HEK293 (cell line): ENCODE results near the gene ZYX.

Experiments
- CTCF ChIA-PET: fragments of 350-600 bp; formaldehyde crosslinking; extraction: SDS; loops from one replicate; lab custom pipeline; 2021; ENCODE audit warnings: antibody characterized with exemption; lab: Yijun Ruan, JAX
- POLR2A ChIA-PET: fragments of 300-600 bp; formaldehyde crosslinking; extraction: SDS; loops from one replicate; lab custom pipeline; 2020; ENCODE audit warnings: antibody characterized with exemption, inconsistent platforms; lab: Yijun Ruan, JAX
- H3K27ac ChIP-seq: fragments of 200-500 bp; sonication (Bioruptor generic); 2 replicates; pipeline ENCODE4 v1.5.1; 2014; ENCODE audit warnings: low read depth, low read length, control low read depth, inconsistent platforms; ENCODE audit errors: extremely low read depth
- H3K36me3 ChIP-seq, 2 experiments: fragments of 200-500 bp in 1 of 2; sonication (Bioruptor generic) in 1 of 2; 1 replicate in 1 of 2; 2 replicates in 1 of 2; pipeline ENCODE4 v1.5.1; 2014 to 2017; ENCODE audit warnings: inconsistent platforms in 2 of 2, low read length in 2 of 2; ENCODE audit not compliant: control insufficient read depth in 2 of 2, insufficient read depth in 1 of 2
- H3K4me1 ChIP-seq: fragments of 200-500 bp; sonication (Bioruptor generic); 2 replicates; pipeline ENCODE4 v1.5.1; 2014; ENCODE audit warnings: mild to moderate bottlenecking, low read length, inconsistent platforms; ENCODE audit not compliant: control insufficient read depth, insufficient read depth
- H3K4me3 ChIP-seq: 2 replicates; pipeline ENCODE4 v1.5.1; 2011; ENCODE audit warnings: low read depth, mild to moderate bottlenecking, control low read depth, low read length, moderate library complexity
- H3K9me3 ChIP-seq: fragments of 200-500 bp; sonication (Bioruptor generic); 2 replicates; pipeline ENCODE4 v1.5.1; 2014; ENCODE audit warnings: low read depth, low read length, inconsistent platforms; ENCODE audit not compliant: control insufficient read depth, insufficient read depth
- GLIS1 ChIP-seq: fragments of 450-650 bp; formaldehyde crosslinking; IDR thresholded peaks from 2 replicates; pipeline ENCODE4 v1.5.1; 2016; ENCODE audit warnings: missing biosample characterization, missing genetic modification characterization
- KLF7 ChIP-seq: fragments of 450-650 bp; formaldehyde crosslinking; IDR thresholded peaks from 2 replicates; pipeline ENCODE4 v1.5.1; 2016; ENCODE audit warnings: missing biosample characterization, missing genetic modification characterization, borderline replicate concordance
- KLF8 ChIP-seq: fragments of 450-650 bp; formaldehyde crosslinking; IDR thresholded peaks from 2 replicates; pipeline ENCODE4 v1.5.1; 2016; ENCODE audit warnings: missing biosample characterization, missing genetic modification characterization
- ZBTB21 ChIP-seq: fragments of 450-650 bp; formaldehyde crosslinking; IDR thresholded peaks from 2 replicates; pipeline ENCODE4 v1.5.1; 2017; ENCODE audit warnings: missing biosample characterization, missing genetic modification characterization
- ZNF112 ChIP-seq: fragments of 450-650 bp; formaldehyde crosslinking; IDR thresholded peaks from 2 replicates; pipeline ENCODE4 v1.5.0; 2017; ENCODE audit warnings: missing biosample characterization, missing genetic modification characterization
- ZNF311 ChIP-seq: fragments of 450-650 bp; formaldehyde crosslinking; IDR thresholded peaks from 2 replicates; pipeline ENCODE4 v1.5.1; 2017; ENCODE audit warnings: missing biosample characterization, missing genetic modification characterization, borderline replicate concordance
- ZNF341 ChIP-seq: fragments of 450-650 bp; formaldehyde crosslinking; IDR thresholded peaks from 2 replicates; pipeline ENCODE4; 2016; ENCODE audit warnings: low read depth, missing biosample characterization, missing genetic modification characterization
- ZNF354C ChIP-seq: fragments of 450-650 bp; formaldehyde crosslinking; IDR thresholded peaks from 2 replicates; pipeline ENCODE4 v1.5.1; 2016; ENCODE audit warnings: missing biosample characterization, missing genetic modification characterization, low read depth, borderline replicate concordance
- ZNF416 ChIP-seq: fragments of 450-650 bp; formaldehyde crosslinking; IDR thresholded peaks from 2 replicates; pipeline ENCODE4 v1.5.1; 2016; ENCODE audit warnings: missing biosample characterization, missing genetic modification characterization
- ZNF501 ChIP-seq: fragments of 450-650 bp; formaldehyde crosslinking; IDR thresholded peaks from 2 replicates; pipeline ENCODE4 v1.5.1; 2016; ENCODE audit warnings: missing biosample characterization, missing genetic modification characterization
- ZNF521 ChIP-seq: fragments of 450-650 bp; formaldehyde crosslinking; IDR thresholded peaks from 2 replicates; pipeline ENCODE4 v1.5.1; 2017; ENCODE audit warnings: missing biosample characterization, mild to moderate bottlenecking, missing genetic modification characterization
- TF ChIP-seq, protein P1 (sequence below): fragments of 450-650 bp; formaldehyde crosslinking; IDR thresholded peaks from 2 replicates; pipeline ENCODE4 v1.5.1; 2016; ENCODE audit warnings: missing biosample characterization, missing genetic modification characterization
- TF ChIP-seq, protein P2 (sequence below): fragments of 450-650 bp; formaldehyde crosslinking; IDR thresholded peaks from 2 replicates; pipeline ENCODE4 v1.5.1; 2016; ENCODE audit warnings: missing biosample characterization, missing genetic modification characterization
- TF ChIP-seq, protein P3 (sequence below): fragments of 450-650 bp; formaldehyde crosslinking; IDR thresholded peaks from 2 replicates; pipeline ENCODE4 v1.5.1; 2017; ENCODE audit warnings: missing biosample characterization, missing genetic modification characterization
- TF ChIP-seq, protein P4 (sequence below): fragments of 450-650 bp; formaldehyde crosslinking; IDR thresholded peaks from 2 replicates; pipeline ENCODE4 v1.5.1; 2016; ENCODE audit warnings: missing biosample characterization, missing genetic modification characterization, borderline replicate concordance
- TF ChIP-seq, protein P5 (sequence below): fragments of 450-650 bp; formaldehyde crosslinking; IDR thresholded peaks from 2 replicates; pipeline ENCODE4; 2016; ENCODE audit warnings: missing biosample characterization, missing genetic modification characterization
- TF ChIP-seq, protein P6 (sequence below): fragments of 450-650 bp; formaldehyde crosslinking; IDR thresholded peaks from 2 replicates; pipeline ENCODE4 v1.5.1; 2016; ENCODE audit warnings: missing biosample characterization, missing genetic modification characterization

The ZYX gene

DNA sequence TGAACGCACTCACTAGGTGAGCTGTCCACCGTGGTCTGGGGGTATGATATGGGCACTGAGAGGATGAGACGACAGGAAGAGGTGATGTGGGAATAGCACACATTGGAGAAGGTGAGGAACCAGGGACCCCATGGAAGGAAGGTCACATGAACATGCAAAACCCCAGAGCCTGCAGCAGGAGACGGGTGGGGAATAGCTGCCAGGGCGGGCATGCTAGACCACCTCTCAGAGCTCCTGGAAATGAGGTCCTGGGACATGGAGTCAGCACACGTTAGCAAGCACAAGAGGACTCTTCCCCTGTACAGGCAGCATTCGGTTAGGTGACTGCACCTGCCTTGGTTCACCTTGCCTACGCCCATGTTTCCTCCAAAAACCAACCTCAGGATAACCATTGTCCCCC is 26.8 kb upstream of the ZYX start:
- CTCF ChIA-PET, result interaction anchor here (0.7 to 1.0 kb wide), 2 partner anchors 10 to 53 kb away, joined by 3 read pairs; no protein-coding TSS in a partner anchor
- POLR2A ChIA-PET, result interaction anchor here (0.5 kb wide), 1 partner anchor 10 kb away, joined by 6 read pairs; no protein-coding TSS in a partner anchor
- no peaks in the 10 kb centered on the region for H3K9me3 ChIP-seq
- H3K4me3 ChIP-seq, result no peak overlapping the region
- H3K27ac ChIP-seq, result no peak overlapping the region
- H3K36me3 ChIP-seq, result peaks cover 0 to 32% of the 10 kb centered on the region in 2 experiments; a peak in 1 of 3 replicates
- no peaks in the 10 kb centered on the region for H3K4me1 ChIP-seq
- TF ChIP-seq ZNF112, result no peak
- TF ChIP-seq ZNF416 (tag by site-specific recombination), result no peak
- no peak for TF ChIP-seq ZNF311 (tag by site-specific recombination)
- TF ChIP-seq, protein P1, sequence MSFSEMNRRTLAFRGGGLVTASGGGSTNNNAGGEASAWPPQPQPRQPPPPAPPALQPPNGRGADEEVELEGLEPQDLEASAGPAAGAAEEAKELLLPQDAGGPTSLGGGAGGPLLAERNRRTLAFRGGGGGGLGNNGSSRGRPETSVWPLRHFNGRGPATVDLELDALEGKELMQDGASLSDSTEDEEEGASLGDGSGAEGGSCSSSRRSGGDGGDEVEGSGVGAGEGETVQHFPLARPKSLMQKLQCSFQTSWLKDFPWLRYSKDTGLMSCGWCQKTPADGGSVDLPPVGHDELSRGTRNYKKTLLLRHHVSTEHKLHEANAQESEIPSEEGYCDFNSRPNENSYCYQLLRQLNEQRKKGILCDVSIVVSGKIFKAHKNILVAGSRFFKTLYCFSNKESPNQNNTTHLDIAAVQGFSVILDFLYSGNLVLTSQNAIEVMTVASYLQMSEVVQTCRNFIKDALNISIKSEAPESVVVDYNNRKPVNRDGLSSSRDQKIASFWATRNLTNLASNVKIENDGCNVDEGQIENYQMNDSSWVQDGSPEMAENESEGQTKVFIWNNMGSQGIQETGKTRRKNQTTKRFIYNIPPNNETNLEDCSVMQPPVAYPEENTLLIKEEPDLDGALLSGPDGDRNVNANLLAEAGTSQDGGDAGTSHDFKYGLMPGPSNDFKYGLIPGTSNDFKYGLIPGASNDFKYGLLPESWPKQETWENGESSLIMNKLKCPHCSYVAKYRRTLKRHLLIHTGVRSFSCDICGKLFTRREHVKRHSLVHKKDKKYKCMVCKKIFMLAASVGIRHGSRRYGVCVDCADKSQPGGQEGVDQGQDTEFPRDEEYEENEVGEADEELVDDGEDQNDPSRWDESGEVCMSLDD (tag by site-specific recombination), result no peak
- TF ChIP-seq ZNF501 (tag by site-specific recombination), result no peak
- no peak for TF ChIP-seq GLIS1 (tag by site-specific recombination)
- no peak for TF ChIP-seq ZNF521 (tag by site-specific recombination)
- TF ChIP-seq KLF8 (tag by site-specific recombination), result no peak

DNA sequence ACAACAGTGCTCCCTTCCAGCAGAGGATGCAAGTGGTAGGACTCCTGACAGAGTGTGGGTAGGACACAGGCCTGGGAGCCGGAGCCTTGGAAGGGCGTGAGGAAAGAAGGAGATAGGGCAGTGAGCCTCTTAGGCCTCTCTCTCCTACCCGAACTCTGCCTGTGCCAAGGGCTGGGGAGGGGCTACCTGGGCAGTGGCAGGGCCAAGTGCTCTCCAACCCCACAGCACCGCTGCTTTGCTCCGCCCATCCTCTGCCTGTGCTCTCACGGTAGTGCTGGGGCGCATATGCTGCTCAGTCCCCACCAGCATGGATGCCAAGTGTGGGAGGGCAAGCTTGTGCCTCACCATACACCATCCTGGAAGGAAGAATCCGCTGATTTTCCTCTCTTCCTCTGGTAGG is 26.2 kb upstream of the ZYX start:
- no peak overlapping the region for H3K4me3 ChIP-seq
- no peak overlapping the region for H3K27ac ChIP-seq
- no peaks in the 10 kb centered on the region for H3K4me1 ChIP-seq
- H3K9me3 ChIP-seq, result no peaks in the 10 kb centered on the region
- CTCF ChIA-PET, result interaction anchor here (0.6 to 2.0 kb wide), 3 partner anchors 10 to 554 kb away, joined by 3 to 5 read pairs (median 3); no protein-coding TSS in a partner anchor
- TF ChIP-seq, protein P2, sequence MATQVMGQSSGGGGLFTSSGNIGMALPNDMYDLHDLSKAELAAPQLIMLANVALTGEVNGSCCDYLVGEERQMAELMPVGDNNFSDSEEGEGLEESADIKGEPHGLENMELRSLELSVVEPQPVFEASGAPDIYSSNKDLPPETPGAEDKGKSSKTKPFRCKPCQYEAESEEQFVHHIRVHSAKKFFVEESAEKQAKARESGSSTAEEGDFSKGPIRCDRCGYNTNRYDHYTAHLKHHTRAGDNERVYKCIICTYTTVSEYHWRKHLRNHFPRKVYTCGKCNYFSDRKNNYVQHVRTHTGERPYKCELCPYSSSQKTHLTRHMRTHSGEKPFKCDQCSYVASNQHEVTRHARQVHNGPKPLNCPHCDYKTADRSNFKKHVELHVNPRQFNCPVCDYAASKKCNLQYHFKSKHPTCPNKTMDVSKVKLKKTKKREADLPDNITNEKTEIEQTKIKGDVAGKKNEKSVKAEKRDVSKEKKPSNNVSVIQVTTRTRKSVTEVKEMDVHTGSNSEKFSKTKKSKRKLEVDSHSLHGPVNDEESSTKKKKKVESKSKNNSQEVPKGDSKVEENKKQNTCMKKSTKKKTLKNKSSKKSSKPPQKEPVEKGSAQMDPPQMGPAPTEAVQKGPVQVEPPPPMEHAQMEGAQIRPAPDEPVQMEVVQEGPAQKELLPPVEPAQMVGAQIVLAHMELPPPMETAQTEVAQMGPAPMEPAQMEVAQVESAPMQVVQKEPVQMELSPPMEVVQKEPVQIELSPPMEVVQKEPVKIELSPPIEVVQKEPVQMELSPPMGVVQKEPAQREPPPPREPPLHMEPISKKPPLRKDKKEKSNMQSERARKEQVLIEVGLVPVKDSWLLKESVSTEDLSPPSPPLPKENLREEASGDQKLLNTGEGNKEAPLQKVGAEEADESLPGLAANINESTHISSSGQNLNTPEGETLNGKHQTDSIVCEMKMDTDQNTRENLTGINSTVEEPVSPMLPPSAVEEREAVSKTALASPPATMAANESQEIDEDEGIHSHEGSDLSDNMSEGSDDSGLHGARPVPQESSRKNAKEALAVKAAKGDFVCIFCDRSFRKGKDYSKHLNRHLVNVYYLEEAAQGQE (tag by site-specific recombination), result no peak
- TF ChIP-seq, protein P1 (tag by site-specific recombination), result no peak
- TF ChIP-seq KLF7, result no peak
- no peak for TF ChIP-seq ZBTB21
- TF ChIP-seq, protein P3, sequence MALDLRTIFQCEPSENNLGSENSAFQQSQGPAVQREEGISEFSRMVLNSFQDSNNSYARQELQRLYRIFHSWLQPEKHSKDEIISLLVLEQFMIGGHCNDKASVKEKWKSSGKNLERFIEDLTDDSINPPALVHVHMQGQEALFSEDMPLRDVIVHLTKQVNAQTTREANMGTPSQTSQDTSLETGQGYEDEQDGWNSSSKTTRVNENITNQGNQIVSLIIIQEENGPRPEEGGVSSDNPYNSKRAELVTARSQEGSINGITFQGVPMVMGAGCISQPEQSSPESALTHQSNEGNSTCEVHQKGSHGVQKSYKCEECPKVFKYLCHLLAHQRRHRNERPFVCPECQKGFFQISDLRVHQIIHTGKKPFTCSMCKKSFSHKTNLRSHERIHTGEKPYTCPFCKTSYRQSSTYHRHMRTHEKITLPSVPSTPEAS, result no peak
- no peak for TF ChIP-seq ZNF341 (tag by site-specific recombination)
- TF ChIP-seq ZNF354C (tag by site-specific recombination), result no peak
- TF ChIP-seq, protein P4, sequence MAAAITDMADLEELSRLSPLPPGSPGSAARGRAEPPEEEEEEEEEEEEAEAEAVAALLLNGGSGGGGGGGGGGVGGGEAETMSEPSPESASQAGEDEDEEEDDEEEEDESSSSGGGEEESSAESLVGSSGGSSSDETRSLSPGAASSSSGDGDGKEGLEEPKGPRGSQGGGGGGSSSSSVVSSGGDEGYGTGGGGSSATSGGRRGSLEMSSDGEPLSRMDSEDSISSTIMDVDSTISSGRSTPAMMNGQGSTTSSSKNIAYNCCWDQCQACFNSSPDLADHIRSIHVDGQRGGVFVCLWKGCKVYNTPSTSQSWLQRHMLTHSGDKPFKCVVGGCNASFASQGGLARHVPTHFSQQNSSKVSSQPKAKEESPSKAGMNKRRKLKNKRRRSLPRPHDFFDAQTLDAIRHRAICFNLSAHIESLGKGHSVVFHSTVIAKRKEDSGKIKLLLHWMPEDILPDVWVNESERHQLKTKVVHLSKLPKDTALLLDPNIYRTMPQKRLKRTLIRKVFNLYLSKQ (tag by site-specific recombination), result no peak
- TF ChIP-seq, protein P5, sequence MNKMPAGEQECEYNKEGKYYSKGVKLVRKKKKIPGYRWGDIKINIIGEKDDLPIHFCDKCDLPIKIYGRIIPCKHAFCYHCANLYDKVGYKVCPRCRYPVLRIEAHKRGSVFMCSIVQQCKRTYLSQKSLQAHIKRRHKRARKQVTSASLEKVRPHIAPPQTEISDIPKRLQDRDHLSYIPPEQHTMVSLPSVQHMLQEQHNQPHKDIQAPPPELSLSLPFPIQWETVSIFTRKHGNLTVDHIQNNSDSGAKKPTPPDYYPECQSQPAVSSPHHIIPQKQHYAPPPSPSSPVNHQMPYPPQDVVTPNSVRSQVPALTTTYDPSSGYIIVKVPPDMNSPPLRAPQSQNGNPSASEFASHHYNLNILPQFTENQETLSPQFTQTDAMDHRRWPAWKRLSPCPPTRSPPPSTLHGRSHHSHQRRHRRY (tag by site-specific recombination), result no peak
- TF ChIP-seq, protein P6, sequence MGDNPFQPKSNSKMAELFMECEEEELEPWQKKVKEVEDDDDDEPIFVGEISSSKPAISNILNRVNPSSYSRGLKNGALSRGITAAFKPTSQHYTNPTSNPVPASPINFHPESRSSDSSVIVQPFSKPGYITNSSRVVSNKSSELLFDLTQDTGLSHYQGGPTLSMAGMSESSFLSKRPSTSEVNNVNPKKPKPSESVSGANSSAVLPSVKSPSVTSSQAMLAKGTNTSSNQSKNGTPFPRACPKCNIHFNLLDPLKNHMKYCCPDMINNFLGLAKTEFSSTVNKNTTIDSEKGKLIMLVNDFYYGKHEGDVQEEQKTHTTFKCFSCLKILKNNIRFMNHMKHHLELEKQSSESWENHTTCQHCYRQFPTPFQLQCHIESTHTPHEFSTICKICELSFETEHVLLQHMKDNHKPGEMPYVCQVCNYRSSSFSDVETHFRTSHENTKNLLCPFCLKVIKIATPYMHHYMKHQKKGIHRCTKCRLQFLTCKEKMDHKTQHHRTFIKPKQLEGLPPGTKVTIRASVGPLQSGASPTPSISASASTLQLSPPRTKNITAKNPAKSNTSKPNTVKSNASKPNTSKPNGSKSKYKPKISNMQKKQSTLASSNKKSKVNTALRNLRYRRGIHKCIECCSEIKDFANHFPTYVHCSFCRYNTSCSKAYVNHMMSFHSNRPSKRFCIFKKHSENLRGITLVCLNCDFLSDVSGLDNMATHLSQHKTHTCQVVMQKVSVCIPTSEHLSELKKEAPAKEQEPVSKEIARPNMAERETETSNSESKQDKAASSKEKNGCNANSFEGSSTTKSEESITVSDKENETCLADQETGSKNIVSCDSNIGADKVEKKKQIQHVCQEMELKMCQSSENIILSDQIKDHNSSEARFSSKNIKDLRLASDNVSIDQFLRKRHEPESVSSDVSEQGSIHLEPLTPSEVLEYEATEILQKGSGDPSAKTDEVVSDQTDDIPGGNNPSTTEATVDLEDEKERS (tag by site-specific recombination), result no peak
- TF ChIP-seq, all 188 proteins: peak for 0
- H3K36me3 ChIP-seq, result peaks cover 0 to 32% of the 10 kb centered on the region in 2 experiments; a peak in 1 of 3 replicates
- POLR2A ChIA-PET, result interaction anchor here (0.7 kb wide), 1 partner anchor 37 kb away, joined by 3 read pairs; no protein-coding TSS in a partner anchor
